ENCODE results near the gene TXNDC15. TPM values are rescaled to one million over a fixed set of nuclear protein-coding genes. Genes with fewer than 3 reads are reported as not detected.
A peak's percentile ranks its signal among the peaks of the same experiment; 100 is the strongest.

The TXNDC15 gene
- total and polyA plus RNA-seq, 2 of the 13 experiments (the other 11 are each of a cell fraction or from before 2014, with no cell fraction given) = 22.2 to 49.9 TPM

- TF ChIP-seq USF2 (IDR thresholded peaks at IDR 0.05; ENCODE audit: low read depth, low read length) (no peak), USF2 (CRISPR knock-in tag; IDR thresholded peaks at IDR 0.05; ENCODE audit: borderline replicate concordance) (no peak), PAWR (CRISPR knock-in tag; IDR thresholded peaks at IDR 0.05; ENCODE audit: borderline replicate concordance) (no peak), ZNF772 (CRISPR knock-in tag; IDR thresholded peaks at IDR 0.05) (peak; percentile 91), TFE3 (CRISPR knock-in tag; IDR thresholded peaks at IDR 0.05) (peak; percentile 68; the same call in 1 of the 2 replicates), ZNF3 (CRISPR knock-in tag; IDR thresholded peaks at IDR 0.05) (no peak), SMAD9 (CRISPR knock-in tag; IDR thresholded peaks at IDR 0.05) (no peak), ARNT (IDR thresholded peaks at IDR 0.05) (no peak), NRL (CRISPR knock-in tag; IDR thresholded peaks at IDR 0.05; ENCODE audit: borderline replicate concordance) (peak; percentile 73; the same call in 1 of the 2 replicates), SOX5 (CRISPR knock-in tag; IDR thresholded peaks at IDR 0.05; ENCODE audit: borderline replicate concordance) (0 out of 2 replicates have a peak, but pooled peaks have one; percentile 52), IRF2 (CRISPR knock-in tag; IDR thresholded peaks at IDR 0.05) (peak; percentile 70; the same call in 1 of the 2 replicates), FIP1L1 (IDR thresholded peaks at IDR 0.05; ENCODE audit: borderline replicate concordance, insufficient read depth, low read depth, low read length) (no peak; the same call in 1 of the 2 replicates), STAG1 (CRISPR knock-in tag; IDR thresholded peaks at IDR 0.05) (0 out of 2 replicates have a peak, but pooled peaks have one; percentile 22), STAT6 (CRISPR knock-in tag; IDR thresholded peaks at IDR 0.05; ENCODE audit: borderline replicate concordance) (0 out of 2 replicates have a peak, but pooled peaks have one; percentile 75), ZNF766 (CRISPR knock-in tag; IDR thresholded peaks at IDR 0.05; ENCODE audit: borderline replicate concordance) (peak; percentile 93), ZNF550 (CRISPR knock-in tag; IDR thresholded peaks at IDR 0.05; ENCODE audit: borderline replicate concordance) (no peak), NR2C2 (CRISPR knock-in tag; IDR thresholded peaks at IDR 0.05; ENCODE audit: borderline replicate concordance) (peak; percentile 87), RBM39 (IDR thresholded peaks at IDR 0.05; ENCODE audit: low read depth, low read length, poor library complexity, severe bottlenecking) (no peak), ZNF883 (CRISPR knock-in tag; IDR thresholded peaks at IDR 0.05; ENCODE audit: not compliant biosample characterization) (peak; percentile 88), ZNF282 (IDR thresholded peaks at IDR 0.05; ENCODE audit: partially characterized antibody) (no peak), ZFP36L1 (CRISPR knock-in tag; IDR thresholded peaks at IDR 0.05) (0 out of 2 replicates have a peak, but pooled peaks have one; percentile 17), PRMT3 (CRISPR knock-in tag; IDR thresholded peaks at IDR 0.05; ENCODE audit: borderline replicate concordance, low read depth) (0 out of 2 replicates have a peak, but pooled peaks have one; percentile 51), ZNF746 (CRISPR knock-in tag; IDR thresholded peaks at IDR 0.05) (peak; percentile 70; the same call in 1 of the 2 replicates)
These were observed at the start of gene TXNDC15 (continued) for GRCh38 chr5:134873987-134874830.

All from HepG2 (cell line).